ENCODE results near the gene TMX1. TPM values are rescaled to one million over a fixed set of nuclear protein-coding genes. Genes with fewer than 3 reads are reported as not detected.

The TMX1 gene
- total and polyA plus RNA-seq, 2 of the 8 experiments (the other 6 are each of a cell fraction or from before 2014, with no cell fraction given), result 26.6 to 84.0 TPM

DNA sequence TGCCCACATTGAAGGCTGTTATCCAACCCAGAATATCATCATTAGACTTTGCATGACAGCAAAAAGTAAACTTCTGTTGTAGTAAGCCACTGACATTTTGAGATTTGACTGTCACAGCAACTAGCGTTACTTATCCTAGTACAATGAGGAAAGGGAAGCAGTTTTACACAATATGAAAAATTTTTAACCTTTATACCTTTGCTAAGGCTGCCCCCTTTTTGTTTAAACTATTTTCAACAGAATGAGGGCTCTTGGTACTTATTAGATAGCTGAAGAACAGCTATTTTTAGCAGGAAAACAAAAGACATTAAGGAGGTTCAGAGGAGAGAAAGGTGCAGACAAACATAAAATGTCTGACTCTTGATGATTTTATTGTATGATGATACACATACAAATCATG, 23.4 kb upstream of the TMX1 start:
- H2AFZ ChIP-seq (ENCODE audit: low read length), result no peak overlapping the region
- FAIRE-seq, result no peak
- ChIA-PET POLR2A (ENCODE audit: partially characterized antibody) (no interaction called here), CTCF (ENCODE audit: partially characterized antibody) (interaction anchor here (1.0 to 3.3 kb wide), 3 partner anchors 10 to 13 kb away, joined by 3 to 17 read pairs (median 3); no protein-coding TSS in a partner anchor)
- no peaks in the 10 kb centered on the region for H3K79me1 ChIP-seq (ENCODE audit: low read depth, low read length)
- no peak overlapping the region for H3K4me2 ChIP-seq (ENCODE audit: insufficient read depth in 1 of 2, low read depth in 2 of 2, low read length in 2 of 2)
- H4K91ac ChIP-seq (replicated peaks; ENCODE audit: insufficient read length, low read length), result no peak overlapping the region
- no peak overlapping the region for H2BK5ac ChIP-seq (ENCODE audit: low read depth, low read length)
- no peak overlapping the region for H2BK12ac ChIP-seq (ENCODE audit: low read depth, low read length)
- no peaks in the 10 kb centered on the region for H3K36me3 ChIP-seq (ENCODE audit: control insufficient read depth in 2 of 4, insufficient read depth in 4 of 4, low read length in 3 of 4)
- no peak for DNase-seq (ENCODE audit: low read depth in 1 of 2, low spot score in 2 of 2)
- H3K79me2 ChIP-seq (ENCODE audit: control insufficient read depth in 1 of 2, insufficient read depth in 2 of 2, low read length in 2 of 2), result no peaks in the 10 kb centered on the region
- no peaks in the 10 kb centered on the region for H3K4me1 ChIP-seq (replicated peaks in 1 of 4; ENCODE audit: control insufficient read depth in 3 of 4, insufficient read depth in 4 of 4, low read length in 3 of 4)
- H3K27me3 ChIP-seq (replicated peaks in 1 of 4; ENCODE audit: control insufficient read depth in 3 of 4, extremely low read depth in 1 of 4, insufficient read depth in 3 of 4, low read length in 3 of 4), result no peaks in the 10 kb centered on the region
- no peaks in the 10 kb centered on the region for H4K20me1 ChIP-seq (replicated peaks in 1 of 2; ENCODE audit: control insufficient read depth in 1 of 2, insufficient read depth in 2 of 2, low read length in 2 of 2)
- H3K27ac ChIP-seq (ENCODE audit: low read depth, low read length), result no peak overlapping the region
- no peak overlapping the region for H2BK20ac ChIP-seq (ENCODE audit: low read length)
- H3K18ac ChIP-seq (ENCODE audit: extremely low read depth, low read length), result no peak overlapping the region
- H2BK120ac ChIP-seq (replicated peaks; ENCODE audit: low read depth, low read length), result no peak overlapping the region
- no peak overlapping the region for H3K14ac ChIP-seq (ENCODE audit: insufficient read length)
- H4K5ac ChIP-seq (ENCODE audit: insufficient read length, low read depth, low read length), result no peak overlapping the region
- no peak overlapping the region for H3K9ac ChIP-seq (replicated peaks in 1 of 4; ENCODE audit: extremely low read depth in 1 of 4, low read depth in 3 of 4, low read length in 3 of 4)
- no peak overlapping the region for H3K56ac ChIP-seq (replicated peaks; ENCODE audit: insufficient read length, low read depth, low read length)
- H3K23me2 ChIP-seq (ENCODE audit: low read depth, low read length), result no peaks in the 10 kb centered on the region
- no peak overlapping the region for H4K8ac ChIP-seq (ENCODE audit: extremely low read depth, insufficient read depth, low read length)
- H2BK15ac ChIP-seq (ENCODE audit: low read length), result no peak overlapping the region
- H3K9me3 ChIP-seq (ENCODE audit: insufficient read depth in 2 of 2, low read depth in 1 of 2, low read length in 1 of 2), result no peaks in the 10 kb centered on the region
- 96% methylated on average over 1 of the region's 1 CpG; no CpG with 5 or more reads in 1 of the 2 experiments for WGBS, 2 experiments (ENCODE audit: extremely low coverage in 1 of 2, insufficient coverage in 1 of 2, insufficient read length in 1 of 2, insufficient replicate concordance in 2 of 2, low coverage in 1 of 2, low lambda C conversion rate in 2 of 2, missing lambda C conversion rate in 1 of 2)
- no peak overlapping the region for H3K4ac ChIP-seq (replicated peaks; ENCODE audit: insufficient read length, low read depth, low read length)
- no peak overlapping the region for H3K23ac ChIP-seq (ENCODE audit: insufficient read length)
- H2AK5ac ChIP-seq (ENCODE audit: low read depth, low read length), result no peak overlapping the region
- H3K4me3 ChIP-seq (ENCODE audit: extremely low read depth in 1 of 4, insufficient read depth in 2 of 4, low read depth in 3 of 4, low read length in 4 of 4), result no peak overlapping the region
- TF ChIP-seq POLR2A (IDR thresholded peaks at IDR 0.05; ENCODE audit: control extremely low read depth in 1 of 2, low read depth in 2 of 2, low read length in 2 of 2) (no peak), CHD1 (IDR thresholded peaks at IDR 0.05; ENCODE audit: low read depth, low read length) (no peak), TAF1 (IDR thresholded peaks at IDR 0.05; ENCODE audit: low read depth, low read length) (no peak), TEAD4 (IDR thresholded peaks at IDR 0.05; ENCODE audit: low read depth, low read length) (no peak), GABPA (IDR thresholded peaks at IDR 0.05; ENCODE audit: borderline replicate concordance, insufficient read depth, low read length) (no peak), BRCA1 (IDR thresholded peaks at IDR 0.05; ENCODE audit: low read depth, low read length) (no peak), HDAC6 (IDR thresholded peaks at IDR 0.05; ENCODE audit: low read depth, low read length) (no peak), KDM1A (IDR thresholded peaks at IDR 0.05; ENCODE audit: borderline replicate concordance, low read length) (no peak), RNF2 (IDR thresholded peaks at IDR 0.05; ENCODE audit: borderline replicate concordance, low read depth, low read length, missing control alignments, poor library complexity, severe bottlenecking) (no peak)
- TF ChIP-seq, protein P1, sequence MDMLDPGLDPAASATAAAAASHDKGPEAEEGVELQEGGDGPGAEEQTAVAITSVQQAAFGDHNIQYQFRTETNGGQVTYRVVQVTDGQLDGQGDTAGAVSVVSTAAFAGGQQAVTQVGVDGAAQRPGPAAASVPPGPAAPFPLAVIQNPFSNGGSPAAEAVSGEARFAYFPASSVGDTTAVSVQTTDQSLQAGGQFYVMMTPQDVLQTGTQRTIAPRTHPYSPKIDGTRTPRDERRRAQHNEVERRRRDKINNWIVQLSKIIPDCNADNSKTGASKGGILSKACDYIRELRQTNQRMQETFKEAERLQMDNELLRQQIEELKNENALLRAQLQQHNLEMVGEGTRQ (IDR thresholded peaks at IDR 0.05; ENCODE audit: low read length), result no peak

All from H1 (cell line).